Type B pancreatic cell (in vitro differentiated cells): ENCODE data around the gene HSPB2. TPM values are rescaled to one million over a fixed set of nuclear protein-coding genes. Genes with fewer than 3 reads are reported as not detected.
A peak's percentile ranks its signal among the peaks of the same experiment; 100 is the strongest.

Experiments used
- DNase-seq: peaks from one replicate; pipeline ENCODE4 v3.0.0; 2021; ENCODE audit warnings: mixed read lengths; ENCODE audit not compliant: unreplicated experiment; ENCODE audit errors: extremely low spot score
- H3K27ac Mint-ChIP-seq: 2 replicates; pipeline ENCODE4 v1.8.0; 2021; ENCODE audit warnings: mild to moderate bottlenecking, mixed read lengths
- H3K27me3 Mint-ChIP-seq: 2 replicates; pipeline ENCODE4 v1.8.0; 2021; ENCODE audit warnings: mixed read lengths
- H3K36me3 Mint-ChIP-seq: 2 replicates; pipeline ENCODE4 v1.8.0; 2021; ENCODE audit warnings: mixed read lengths
- H3K4me1 Mint-ChIP-seq: one replicate; pipeline ENCODE4 v1.8.0; 2021; ENCODE audit warnings: mixed read lengths; ENCODE audit not compliant: unreplicated experiment
- H3K4me3 Mint-ChIP-seq: 2 replicates; pipeline ENCODE4 v1.8.0; 2021; ENCODE audit warnings: mild to moderate bottlenecking, mixed read lengths
- H3K9me3 Mint-ChIP-seq: 2 replicates; pipeline ENCODE4 v1.8.0; 2021; ENCODE audit warnings: mixed read lengths
- total RNA-seq: library from RNA; stranded (reverse); gene quantifications from 2 replicates; pipeline ENCODE4 v1.2.1, GENCODE V29; 2021; ENCODE audit warnings: low replicate concordance
- TF ChIP-seq, protein P1 (sequence below): fragments of 200-600 bp; sonication (generic); conservative IDR thresholded peaks from 2 replicates; pipeline ENCODE4 v1.5.0; 2021; ENCODE audit warnings: antibody characterized with exemption, mild to moderate bottlenecking

HSPB2 gene
- total RNA-seq, 1 donor from 2014 or later, result not detected

DNA sequence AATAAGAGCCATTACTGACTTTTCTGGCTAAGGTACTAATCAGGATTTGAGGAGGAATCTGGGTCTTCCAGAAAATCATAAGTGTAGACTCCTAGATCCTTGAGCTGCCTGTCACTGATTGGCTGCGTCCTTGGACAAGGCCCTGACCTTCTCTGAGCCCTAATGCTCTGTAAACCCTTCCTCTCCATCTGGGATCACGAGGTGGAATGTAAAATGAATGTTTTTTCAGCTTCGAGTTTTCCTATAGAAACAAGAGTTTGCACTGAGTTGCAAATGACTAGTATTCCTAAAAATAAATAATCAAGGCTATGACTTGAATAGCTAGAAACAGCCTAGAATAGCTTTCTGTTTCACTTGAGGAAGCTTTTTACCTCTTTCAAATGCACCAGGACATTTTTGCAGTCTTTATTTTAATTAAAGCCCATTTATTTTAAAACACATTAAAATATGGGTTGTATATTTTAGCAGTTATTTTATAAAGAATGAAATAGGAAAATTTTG is 23.6 kb downstream of the HSPB2 start:
- Mint-ChIP-seq H3K4me3 (peak overlapping the region; percentile 88), H3K36me3 (no peaks in the 10 kb centered on the region), H3K27ac (peak overlapping the region; percentile 71), H3K4me1 (peaks cover 42% of the 10 kb centered on the region), H3K9me3 (no peaks in the 10 kb centered on the region), H3K27me3 (peaks cover 4% of the 10 kb centered on the region)
- TF ChIP-seq, protein P1, sequence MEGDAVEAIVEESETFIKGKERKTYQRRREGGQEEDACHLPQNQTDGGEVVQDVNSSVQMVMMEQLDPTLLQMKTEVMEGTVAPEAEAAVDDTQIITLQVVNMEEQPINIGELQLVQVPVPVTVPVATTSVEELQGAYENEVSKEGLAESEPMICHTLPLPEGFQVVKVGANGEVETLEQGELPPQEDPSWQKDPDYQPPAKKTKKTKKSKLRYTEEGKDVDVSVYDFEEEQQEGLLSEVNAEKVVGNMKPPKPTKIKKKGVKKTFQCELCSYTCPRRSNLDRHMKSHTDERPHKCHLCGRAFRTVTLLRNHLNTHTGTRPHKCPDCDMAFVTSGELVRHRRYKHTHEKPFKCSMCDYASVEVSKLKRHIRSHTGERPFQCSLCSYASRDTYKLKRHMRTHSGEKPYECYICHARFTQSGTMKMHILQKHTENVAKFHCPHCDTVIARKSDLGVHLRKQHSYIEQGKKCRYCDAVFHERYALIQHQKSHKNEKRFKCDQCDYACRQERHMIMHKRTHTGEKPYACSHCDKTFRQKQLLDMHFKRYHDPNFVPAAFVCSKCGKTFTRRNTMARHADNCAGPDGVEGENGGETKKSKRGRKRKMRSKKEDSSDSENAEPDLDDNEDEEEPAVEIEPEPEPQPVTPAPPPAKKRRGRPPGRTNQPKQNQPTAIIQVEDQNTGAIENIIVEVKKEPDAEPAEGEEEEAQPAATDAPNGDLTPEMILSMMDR, result no peak
- DNase-seq, result peak; percentile 16

DNA sequence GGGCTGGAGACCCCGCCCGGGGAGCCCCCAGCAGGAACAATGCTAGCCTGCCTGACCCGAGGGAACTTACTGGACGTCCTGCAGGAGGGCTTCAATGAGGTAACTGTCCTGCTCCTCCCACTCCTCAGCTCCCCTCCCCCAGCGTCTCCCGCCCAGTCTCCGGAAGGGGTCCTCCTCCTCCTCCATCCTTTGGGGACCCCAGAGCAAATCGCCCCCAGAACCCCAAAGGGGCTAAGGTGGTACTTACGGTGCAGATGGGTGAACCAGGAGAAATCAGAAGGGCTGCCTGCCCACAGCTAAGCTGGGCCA is 24.9 kb downstream of the HSPB2 start:
- Mint-ChIP-seq H3K27me3 (peaks cover 4% of the 10 kb centered on the region), H3K27ac (peak overlapping the region; percentile 71), H3K4me1 (peaks cover 42% of the 10 kb centered on the region), H3K36me3 (no peaks in the 10 kb centered on the region), H3K9me3 (no peaks in the 10 kb centered on the region), H3K4me3 (peak overlapping the region; percentile 88)
- TF ChIP-seq, protein P1, result no peak
- DNase-seq, result no peak

GRCh38 chr11:111937844-111938243 is 25.3 kb downstream of the HSPB2 start:
- no peaks in the 10 kb centered on the region for H3K9me3 Mint-ChIP-seq
- no peaks in the 10 kb centered on the region for H3K36me3 Mint-ChIP-seq
- peaks cover 39% of the 10 kb centered on the region for H3K4me1 Mint-ChIP-seq
- H3K27ac Mint-ChIP-seq, result peak overlapping the region; percentile 71
- peaks cover 4% of the 10 kb centered on the region for H3K27me3 Mint-ChIP-seq
- DNase-seq, result no peak
- H3K4me3 Mint-ChIP-seq, result peak overlapping the region; percentile 88
- TF ChIP-seq, protein P1, result no peak

GRCh38 chr11:111938687-111939160 is 26.2 kb downstream of the HSPB2 start:
- peak overlapping the region; percentile 88 for H3K4me3 Mint-ChIP-seq
- no peak for DNase-seq

DNA sequence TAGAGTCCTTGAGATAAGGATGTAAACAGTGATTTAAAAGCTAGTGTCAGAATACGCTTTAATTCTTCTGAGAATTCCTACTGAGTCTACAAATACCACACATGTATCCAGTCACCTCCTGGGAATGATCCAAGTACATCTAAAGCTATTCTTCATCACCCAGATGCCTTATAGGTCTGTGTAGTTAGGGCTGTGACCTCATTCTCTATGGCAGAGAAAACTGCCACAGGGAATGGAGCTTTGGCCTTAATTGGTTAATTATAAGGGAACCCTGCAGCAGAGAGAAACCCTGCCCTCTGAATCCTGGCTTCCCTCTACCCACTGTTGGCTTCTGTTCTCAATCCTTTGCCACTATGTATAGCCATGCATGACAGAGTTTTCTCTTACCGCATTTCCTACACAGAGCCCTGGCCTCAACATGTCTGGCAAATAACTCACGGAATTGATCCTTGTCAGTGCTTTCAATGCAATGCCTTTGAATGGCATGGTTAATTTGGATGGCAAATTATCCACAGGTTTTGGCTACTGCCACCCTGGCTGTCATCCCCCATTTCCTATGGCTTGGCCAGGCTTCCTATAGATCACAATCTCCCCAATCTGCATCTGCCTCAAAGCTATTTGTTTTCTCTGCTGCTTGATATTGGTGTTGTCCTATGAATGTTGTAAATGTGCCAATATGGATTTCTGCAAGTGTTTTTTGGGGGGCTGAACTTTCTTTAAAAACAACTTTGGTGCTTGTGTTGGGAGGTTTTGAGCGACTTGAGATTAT is 27.5 kb downstream of the HSPB2 start:
- Mint-ChIP-seq H3K9me3 (no peaks in the 10 kb centered on the region), H3K27me3 (peaks cover 4% of the 10 kb centered on the region), H3K4me3 (peak overlapping the region; percentile 1), H3K36me3 (peaks cover 8% of the 10 kb centered on the region), H3K27ac (no peak overlapping the region), H3K4me1 (peaks cover 49% of the 10 kb centered on the region)
- no peak for DNase-seq
- TF ChIP-seq, protein P1, result no peak

More at GRCh38 chr11:111938687-111939160, 26.2 kb downstream of the HSPB2 start:
- peaks cover 40% of the 10 kb centered on the region for H3K4me1 Mint-ChIP-seq
- TF ChIP-seq, protein P1, result no peak
- peak overlapping the region; percentile 1 for H3K27ac Mint-ChIP-seq
- H3K36me3 Mint-ChIP-seq, result no peaks in the 10 kb centered on the region
- no peaks in the 10 kb centered on the region for H3K9me3 Mint-ChIP-seq
- peaks cover 4% of the 10 kb centered on the region for H3K27me3 Mint-ChIP-seq
